ENCODE data around the gene TNFRSF19.
A peak's percentile ranks its signal among the peaks of the same experiment; 100 is the strongest.
"Not testable (repeated sequence)": the region's sequence is repeated elsewhere in the genome, so short reads cannot be mapped to it uniquely, and the experiment has no call there.

Gene TNFRSF19

GRCh38 chr13:23570921-23571315 is 706 bp downstream of the TNFRSF19 start:
- DNase-seq = no peak

- DNase-seq = no peak
Observed at GRCh38 chr13:23571431-23571830, 1.2 kb downstream of the TNFRSF19 start.

- no peak for DNase-seq
Observed at GRCh38 chr13:23572836-23573235, 2.6 kb downstream of the TNFRSF19 start.

GRCh38 chr13:23574421-23575145 is 4.4 kb downstream of the TNFRSF19 start:
- no peak for DNase-seq

- DNase-seq = no peak
Observed at GRCh38 chr13:23575632-23576031, 5.4 kb downstream of the TNFRSF19 start.

- DNase-seq = peak; percentile 87
Observed at GRCh38 chr13:23578411-23579071, 8.3 kb downstream of the TNFRSF19 start.

- peak; percentile 93 for DNase-seq
Observed at GRCh38 chr13:23579072-23579895, 9.1 kb downstream of the TNFRSF19 start.

GRCh38 chr13:23579896-23580683 is 9.9 kb downstream of the TNFRSF19 start:
- DNase-seq = no peak

- no peak for DNase-seq
Observed at GRCh38 chr13:23580684-23581060, 10.5 kb downstream of the TNFRSF19 start.

GRCh38 chr13:23583491-23583890 is 13.3 kb downstream of the TNFRSF19 start:
- DNase-seq = no peak

GRCh38 chr13:23584275-23584674 is 14.1 kb downstream of the TNFRSF19 start:
- DNase-seq = no peak

- DNase-seq = no peak
Observed at GRCh38 chr13:23586336-23586735, 16.1 kb downstream of the TNFRSF19 start.

GRCh38 chr13:23588666-23589065 is 18.5 kb downstream of the TNFRSF19 start:
- DNase-seq = no peak

- DNase-seq = peak; percentile 71
Observed at GRCh38 chr13:23592596-23592995, 22.4 kb downstream of the TNFRSF19 start.

- no peak for DNase-seq
Observed at GRCh38 chr13:23593148-23593547, 22.9 kb downstream of the TNFRSF19 start.

GRCh38 chr13:23594290-23594689 is 24.1 kb downstream of the TNFRSF19 start:
- DNase-seq = not testable (repeated sequence)

- no peak for DNase-seq
Observed at GRCh38 chr13:23598369-23598768, 28.2 kb downstream of the TNFRSF19 start.

GRCh38 chr13:23599083-23599925 is 29.1 kb downstream of the TNFRSF19 start:
- no peak for DNase-seq

- DNase-seq = no peak
Observed at GRCh38 chr13:23600100-23600499, 29.9 kb downstream of the TNFRSF19 start.

- DNase-seq = no peak
Observed at GRCh38 chr13:23600534-23600933, 30.3 kb downstream of the TNFRSF19 start.

GRCh38 chr13:23605831-23606230 is 35.6 kb downstream of the TNFRSF19 start:
- DNase-seq = peak; percentile 65

GRCh38 chr13:23608138-23608537 is 37.9 kb downstream of the TNFRSF19 start:
- no peak for DNase-seq

Data from hematopoietic multipotent progenitor cell treated with erythropoietin and hydrocortisone succinate and interleukin-3 and kit ligand, for 4 days (in vitro differentiated cells).